ENCODE results near the gene SEC16A.

Gene SEC16A

DNA sequence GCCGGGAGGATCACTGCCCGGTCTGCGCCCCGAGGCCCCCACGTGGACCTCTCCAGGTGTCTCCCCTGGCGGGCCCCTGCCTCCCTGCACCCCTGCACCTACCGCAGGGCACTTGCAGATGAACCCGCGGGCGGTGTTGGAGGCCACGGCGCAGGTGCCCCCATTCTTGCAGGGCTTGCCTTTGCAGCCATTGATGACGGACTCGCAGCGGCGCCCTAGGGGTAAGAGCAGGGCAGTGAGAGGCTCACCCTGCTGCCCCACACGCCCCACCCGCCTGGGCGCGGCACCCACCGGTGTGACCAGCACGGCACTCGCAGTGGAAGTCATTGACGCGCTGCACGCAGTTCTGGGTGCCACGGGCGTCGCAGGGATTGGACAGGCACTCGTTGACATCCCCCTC is 23.6 kb upstream of the SEC16A start:
- H3K4me3 ChIP-seq (ENCODE audit: low read depth, low read length), result no peak overlapping the region
- no peak for DNase-seq (ENCODE audit: low read depth)

DNA sequence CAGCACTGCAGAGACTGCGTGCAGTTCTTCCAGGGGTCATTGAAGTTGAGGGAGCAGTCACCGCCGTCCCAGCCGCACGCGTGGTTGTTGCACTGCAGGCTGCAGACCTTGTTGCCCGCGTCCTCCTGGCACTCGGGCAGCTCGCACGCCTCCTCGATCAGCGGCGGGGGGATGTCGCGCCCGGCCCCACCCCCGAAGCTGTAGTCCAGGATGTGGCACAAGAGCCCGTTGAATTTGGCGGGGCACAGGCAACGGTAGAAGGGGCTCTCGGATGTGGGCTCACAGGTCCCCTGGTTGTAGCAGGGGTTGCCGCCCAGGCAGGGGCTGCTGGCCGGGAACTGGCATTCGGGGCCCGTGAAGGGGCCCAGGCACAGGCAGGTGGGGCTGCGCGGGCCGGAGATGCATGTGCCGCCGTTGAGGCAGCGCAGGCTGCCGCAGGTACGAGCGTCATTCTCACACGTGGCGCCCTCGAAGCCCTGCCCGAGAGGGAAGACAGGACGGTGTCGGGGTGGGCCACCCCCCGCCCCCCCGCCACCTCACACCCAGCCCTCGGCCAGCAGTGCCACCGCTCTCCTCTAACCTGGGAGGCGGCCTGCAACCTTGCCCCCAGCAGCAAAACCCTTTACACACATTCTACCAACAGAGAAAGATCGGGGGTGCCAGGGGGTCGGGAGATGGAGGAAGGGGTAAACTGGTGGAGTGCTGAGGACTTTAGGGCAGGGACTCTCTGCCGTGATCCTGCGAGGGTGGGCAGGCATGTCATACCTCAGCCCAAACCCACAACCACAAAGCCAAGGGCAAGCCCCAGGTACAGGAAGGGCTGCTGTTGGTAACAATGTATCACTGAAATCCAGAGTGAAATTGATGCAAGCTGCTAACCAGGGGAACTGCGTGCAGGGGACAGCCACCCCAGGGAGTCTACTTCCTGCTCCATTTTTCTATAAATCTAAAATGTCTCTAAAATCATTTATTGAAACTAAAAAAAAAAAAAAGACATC is 22.9 kb upstream of the SEC16A start:
- DNase-seq (ENCODE audit: low read depth), result no peak
- H3K4me3 ChIP-seq (ENCODE audit: low read depth, low read length), result no peak overlapping the region

DNA sequence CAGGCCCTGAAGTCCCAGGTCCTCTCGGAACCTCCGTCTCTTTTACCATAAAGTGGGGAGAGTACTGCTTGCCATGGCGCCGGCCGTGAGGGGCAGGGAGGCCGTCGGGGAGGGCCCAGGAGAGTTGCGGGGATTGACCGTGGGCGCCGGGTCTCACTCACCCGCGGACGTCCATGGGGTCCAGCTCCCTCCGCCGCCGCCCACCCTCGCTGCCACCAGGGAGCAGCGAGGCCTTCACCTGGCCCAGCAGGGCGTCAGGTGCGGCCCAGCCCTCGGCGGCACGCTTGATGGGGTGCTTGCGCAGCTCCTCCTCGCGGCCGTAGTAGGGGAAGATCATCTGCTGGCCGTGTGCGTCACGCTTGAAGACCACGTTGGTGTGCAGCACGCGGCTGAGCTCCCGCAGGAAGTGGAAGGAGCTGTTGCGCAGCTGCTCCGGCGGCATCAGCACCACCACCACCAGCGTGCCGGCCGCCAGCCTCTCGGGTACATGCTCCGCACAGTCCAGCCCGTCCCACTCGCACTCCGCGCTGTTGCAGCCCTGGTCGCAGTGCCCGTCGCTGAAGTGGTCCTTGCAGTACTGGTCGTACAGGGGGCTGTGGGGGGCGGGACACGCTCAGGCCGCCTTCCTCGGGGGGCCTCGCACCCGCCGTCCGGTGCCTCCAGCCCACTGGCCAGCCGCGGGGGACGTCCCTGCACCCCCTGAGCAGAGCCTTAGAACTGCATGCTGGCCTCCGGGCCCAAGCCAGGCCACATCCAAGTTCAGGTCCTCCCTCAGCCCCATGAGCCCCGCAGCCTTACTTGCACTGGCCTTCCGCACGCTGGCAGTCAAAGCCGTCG is 21.9 kb upstream of the SEC16A start:
- no peak for DNase-seq (ENCODE audit: low read depth)
- H3K4me3 ChIP-seq (ENCODE audit: low read depth, low read length), result no peak overlapping the region

- no peak overlapping the region for H3K4me3 ChIP-seq (ENCODE audit: low read depth, low read length)
- no peak for DNase-seq (ENCODE audit: low read depth)
Measured at GRCh38 chr9:136502940-136503550, 20.2 kb upstream of the SEC16A start.

GRCh38 chr9:136502196-136502595 is 19.4 kb upstream of the SEC16A start:
- DNase-seq (ENCODE audit: low read depth), result no peak
- H3K4me3 ChIP-seq (ENCODE audit: low read depth, low read length), result no peak overlapping the region

DNA sequence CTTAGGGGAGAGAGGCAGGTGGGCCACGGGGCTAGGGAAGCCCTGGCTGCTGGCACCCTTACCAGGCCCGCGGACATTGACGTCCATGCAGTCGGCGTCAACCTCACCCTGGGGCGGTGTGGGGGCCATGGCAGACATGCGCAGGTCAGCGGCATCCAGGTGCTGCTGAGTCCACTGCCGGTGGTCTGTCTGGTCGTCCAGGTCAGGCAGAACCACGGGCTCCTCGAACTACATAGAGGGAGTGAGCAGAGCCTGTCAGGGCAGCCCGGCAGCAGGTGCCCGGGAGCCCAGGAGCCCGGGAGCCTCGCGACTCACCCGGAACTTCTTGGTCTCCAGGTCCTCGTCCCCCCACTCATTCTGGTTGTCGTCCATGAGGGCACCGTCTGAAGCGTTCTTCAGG is 18.8 kb upstream of the SEC16A start:
- no peak overlapping the region for H3K4me3 ChIP-seq (ENCODE audit: low read depth, low read length)
- no peak for DNase-seq (ENCODE audit: low read depth)

- DNase-seq (ENCODE audit: low read depth), result no peak
- no peak overlapping the region for H3K4me3 ChIP-seq (ENCODE audit: low read depth, low read length)
Measured at GRCh38 chr9:136499935-136500910, 17.4 kb upstream of the SEC16A start.

DNA sequence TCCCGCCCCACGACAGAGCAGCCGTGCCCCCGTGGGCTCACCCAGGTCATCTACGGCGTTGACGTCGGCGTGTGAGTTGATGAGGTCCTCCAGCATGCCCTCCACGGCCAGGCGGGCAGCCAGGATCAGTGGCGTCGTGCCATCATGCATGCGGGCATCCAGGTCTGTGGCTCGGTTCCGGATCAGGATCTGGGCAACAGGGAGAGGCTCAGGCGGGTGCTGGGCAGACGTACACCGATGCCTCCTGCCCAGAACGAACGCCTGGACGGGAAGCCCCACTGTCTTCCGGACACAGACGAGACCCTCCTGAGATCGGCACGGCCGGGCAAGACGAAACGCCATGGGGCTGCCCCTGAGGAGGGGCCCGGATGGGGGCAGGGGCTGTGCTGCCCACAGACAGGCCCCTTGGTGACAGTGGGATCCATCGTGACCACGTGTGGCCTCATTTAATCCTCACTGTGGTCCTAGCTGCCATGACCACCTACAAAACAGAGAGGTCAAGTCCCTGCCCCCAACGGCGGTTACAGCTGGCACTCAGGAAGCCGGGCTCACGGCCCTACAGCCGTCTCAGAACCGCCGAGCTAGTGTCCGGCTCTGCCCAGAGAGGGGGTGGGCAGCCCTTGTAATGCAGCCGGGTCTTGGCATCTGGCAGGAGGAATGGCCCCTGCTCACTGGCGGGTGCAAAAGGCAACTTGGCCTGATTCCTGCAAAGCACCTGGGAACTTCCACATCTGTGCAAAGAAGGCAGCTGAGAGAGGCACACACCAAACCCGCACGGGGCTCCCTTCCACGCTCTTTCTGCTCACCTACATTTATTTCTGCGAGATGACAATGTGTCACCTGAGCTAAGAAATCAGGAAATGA is 16.5 kb upstream of the SEC16A start:
- H3K4me3 ChIP-seq (ENCODE audit: low read depth, low read length), result no peak overlapping the region
- DNase-seq (ENCODE audit: low read depth), result no peak

DNA sequence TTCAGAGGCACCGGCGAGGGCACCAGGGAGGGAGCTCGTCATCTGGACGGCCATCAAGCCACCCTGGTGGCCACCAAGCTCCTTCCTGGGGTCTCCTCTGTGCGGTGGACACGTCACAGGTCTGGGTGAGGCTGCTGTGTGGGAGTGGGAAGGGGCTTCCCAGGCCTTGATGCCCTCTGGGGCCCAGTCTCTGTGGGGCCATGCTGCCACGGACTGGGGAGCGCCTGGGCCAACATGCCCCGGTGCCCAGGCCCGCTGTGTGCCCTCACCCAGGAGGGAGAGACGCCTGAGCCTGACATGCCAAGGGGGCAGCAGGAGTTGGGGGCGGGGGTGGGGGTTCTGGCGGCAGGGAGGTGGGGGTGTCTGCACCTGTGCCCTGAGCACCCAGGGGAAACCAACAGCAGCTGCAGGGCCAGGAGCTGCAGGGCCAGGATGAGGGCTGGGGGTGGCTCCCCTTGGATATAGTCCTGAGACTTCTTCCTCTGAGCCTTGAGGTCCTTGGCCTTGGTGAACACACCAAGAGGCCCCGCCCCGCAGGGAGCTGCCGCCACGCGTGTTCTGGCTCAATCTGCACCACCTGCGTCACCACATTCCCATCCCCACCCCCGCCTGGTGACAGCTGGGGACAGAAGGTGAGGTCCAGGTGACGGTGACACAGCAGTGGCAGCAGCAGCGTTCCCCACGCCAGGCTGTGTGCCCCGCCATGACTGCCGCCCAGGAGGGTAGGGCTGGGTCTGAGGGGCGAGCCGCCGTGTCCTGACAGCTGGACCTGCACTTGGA is 15.3 kb upstream of the SEC16A start:
- no peak overlapping the region for H3K4me3 ChIP-seq (ENCODE audit: low read depth, low read length)
- DNase-seq (ENCODE audit: low read depth), result no peak

DNA sequence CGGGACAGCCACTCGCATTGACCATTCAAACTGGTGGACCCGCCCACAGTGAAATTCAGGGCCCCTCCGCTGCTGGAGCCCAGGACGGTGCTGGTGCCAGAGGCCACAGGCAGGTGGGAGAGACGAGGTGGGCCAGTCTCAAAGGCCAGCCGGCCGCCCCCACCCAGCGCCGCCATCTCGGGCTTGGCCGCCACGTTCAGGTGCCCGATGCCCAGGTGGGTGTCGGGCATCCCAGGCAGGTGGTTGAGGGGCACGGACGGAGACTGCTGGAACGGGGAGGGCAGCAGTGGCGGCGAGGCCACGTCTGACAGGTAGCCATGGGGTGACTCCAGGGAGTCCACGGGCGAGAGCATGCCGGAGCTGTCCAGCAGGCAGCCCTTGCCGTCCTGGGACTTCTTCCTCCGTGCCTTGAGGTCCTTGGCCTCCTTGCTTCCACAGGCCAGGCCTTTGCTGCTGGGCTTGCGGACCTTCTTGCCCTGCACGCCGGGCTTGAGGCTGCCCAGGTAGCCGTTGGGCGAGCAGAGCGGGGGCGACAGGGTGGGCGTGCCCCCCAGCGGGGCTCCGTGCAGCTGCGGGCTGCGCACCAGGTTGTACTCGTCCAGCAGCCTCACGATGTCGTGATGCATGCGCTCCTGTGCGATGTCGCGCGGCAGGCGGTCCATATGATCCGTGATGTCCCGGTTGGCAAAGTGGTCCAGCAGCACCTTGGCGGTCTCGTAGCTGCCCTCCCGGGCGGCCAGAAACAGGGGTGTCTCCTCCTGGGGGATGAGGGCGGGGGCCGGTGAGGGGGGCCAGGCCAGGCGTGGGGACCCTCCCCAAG is 14.2 kb upstream of the SEC16A start:
- no peak for DNase-seq (ENCODE audit: low read depth)
- H3K4me3 ChIP-seq (ENCODE audit: low read depth, low read length), result no peak overlapping the region

GRCh38 chr9:136496181-136496580 is 13.3 kb upstream of the SEC16A start:
- no peak for DNase-seq (ENCODE audit: low read depth)
- H3K4me3 ChIP-seq (ENCODE audit: low read depth, low read length), result no peak overlapping the region

- no peak for DNase-seq (ENCODE audit: low read depth)
- H3K4me3 ChIP-seq (ENCODE audit: low read depth, low read length), result no peak overlapping the region
Measured at GRCh38 chr9:136495238-136495800, 12.5 kb upstream of the SEC16A start.

DNA sequence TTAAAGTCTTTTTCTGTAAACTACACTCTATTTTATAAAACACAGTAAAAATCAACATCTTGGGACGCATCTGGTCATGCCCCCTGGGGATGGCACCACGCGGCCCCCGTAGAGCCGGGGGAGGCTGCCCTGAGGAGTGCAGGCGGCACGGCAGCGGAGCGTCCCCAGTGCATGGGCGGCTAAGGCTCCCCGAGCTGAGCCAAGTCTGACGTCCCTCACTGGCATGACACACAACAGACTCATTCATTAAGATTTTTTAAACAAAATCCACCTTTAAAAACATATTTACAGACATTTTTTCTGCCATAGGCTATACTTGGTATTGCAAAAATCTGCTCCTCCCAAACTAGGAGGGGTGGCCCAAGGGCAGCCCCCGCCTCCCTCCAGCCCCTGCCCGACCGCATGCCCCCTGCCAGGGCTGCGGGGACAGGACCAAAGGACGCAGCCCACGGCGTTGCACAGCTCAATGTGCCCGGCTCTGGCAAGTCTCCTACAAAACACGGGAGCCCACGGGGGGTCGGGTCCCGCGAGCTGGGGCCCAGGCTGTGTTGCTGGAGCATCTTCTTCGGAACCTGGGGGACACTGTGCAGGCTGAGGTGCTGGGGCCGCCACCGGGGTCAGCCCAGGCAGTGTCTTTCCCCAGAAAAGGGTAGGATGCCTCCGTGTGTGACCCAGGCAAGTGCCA is 11.8 kb upstream of the SEC16A start:
- H3K4me3 ChIP-seq (ENCODE audit: low read depth, low read length), result no peak overlapping the region
- no peak for DNase-seq (ENCODE audit: low read depth)

DNA sequence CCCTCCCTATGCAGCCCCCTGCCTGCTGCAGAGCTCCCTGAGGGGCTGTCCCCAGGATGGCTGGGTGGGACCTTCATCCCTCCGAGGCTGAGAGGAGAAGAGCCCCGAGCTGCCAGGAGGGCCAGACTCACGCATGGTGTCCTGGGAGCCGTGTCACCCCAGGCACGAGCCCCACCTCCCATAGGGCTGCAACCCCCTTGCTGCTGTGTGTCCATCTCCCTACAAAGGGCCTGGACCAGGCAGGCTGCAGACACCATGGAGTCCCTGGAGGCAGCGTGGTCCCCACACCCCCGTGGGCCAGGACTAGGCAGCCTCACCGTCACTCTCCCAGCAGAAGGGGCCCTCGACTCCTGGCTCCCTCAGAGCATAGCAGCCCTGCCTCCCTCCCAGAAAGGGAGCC is 11.2 kb upstream of the SEC16A start:
- H3K4me3 ChIP-seq (ENCODE audit: low read depth, low read length), result no peak overlapping the region
- DNase-seq (ENCODE audit: low read depth), result no peak

- no peak for DNase-seq (ENCODE audit: low read depth)
Measured at GRCh38 chr9:136493567-136493971, 10.7 kb upstream of the SEC16A start.

More at GRCh38 chr9:136493567-136493971, 10.7 kb upstream of the SEC16A start:
- no peak overlapping the region for H3K4me3 ChIP-seq (ENCODE audit: low read depth, low read length)

All from skeletal muscle cell (primary cell).